HG03095 (cell line): ENCODE measurements around the gene TAF4.
"Not testable (repeated sequence)": the region's sequence is repeated elsewhere in the genome, so short reads cannot be mapped to it uniquely, and the experiment has no call there.

ENCODE experiments used
- ATAC-seq: cut with Tn5 transposase; IDR thresholded peaks from one replicate; pipeline ENCODE4 v1.9.1; 2021; ENCODE audit warnings: moderate library complexity; ENCODE audit not compliant: unreplicated experiment

The TAF4 gene

GRCh38 chr20:62004614-62005013 lies 61.1 kb downstream of the TAF4 start:
- no peak for ATAC-seq

GRCh38 chr20:62003567-62004405 lies 61.9 kb downstream of the TAF4 start:
- no peak for ATAC-seq

- no peak for ATAC-seq
Measured at GRCh38 chr20:62002882-62003480, 62.7 kb downstream of the TAF4 start.

- ATAC-seq = no peak
Measured at GRCh38 chr20:62001178-62001715, 64.4 kb downstream of the TAF4 start.

GRCh38 chr20:61998343-61999121 lies 67.1 kb downstream of the TAF4 start:
- no peak for ATAC-seq

- no peak for ATAC-seq
Measured at GRCh38 chr20:61997891-61998290, 67.8 kb downstream of the TAF4 start.

GRCh38 chr20:61997372-61997771 lies 68.3 kb downstream of the TAF4 start:
- no peak for ATAC-seq

- no peak for ATAC-seq
Measured at GRCh38 chr20:61994546-61994945, 71.1 kb downstream of the TAF4 start.

- no peak for ATAC-seq
Measured at GRCh38 chr20:61993058-61993457, 72.6 kb downstream of the TAF4 start.

GRCh38 chr20:61991476-61991875 lies 74.2 kb downstream of the TAF4 start:
- no peak for ATAC-seq

GRCh38 chr20:61990484-61990883 lies 75.2 kb downstream of the TAF4 start:
- no peak for ATAC-seq

GRCh38 chr20:61989741-61990140 lies 75.9 kb downstream of the TAF4 start:
- ATAC-seq = no peak

- no peak for ATAC-seq
Measured at GRCh38 chr20:61988665-61989064, 77.0 kb downstream of the TAF4 start.

- ATAC-seq = no peak
Measured at GRCh38 chr20:61986762-61987321, 78.8 kb downstream of the TAF4 start.

- ATAC-seq = no peak
Measured at GRCh38 chr20:61985096-61985495, 80.6 kb downstream of the TAF4 start.

- ATAC-seq = not testable (repeated sequence)
Measured at GRCh38 chr20:61984431-61984830, 81.2 kb downstream of the TAF4 start.

- ATAC-seq = no peak
Measured at GRCh38 chr20:61983965-61984364, 81.7 kb downstream of the TAF4 start.

- no peak for ATAC-seq
Measured at GRCh38 chr20:61982951-61983315, 82.7 kb downstream of the TAF4 start.

- ATAC-seq = no peak
Measured at GRCh38 chr20:61982191-61982950, 83.3 kb downstream of the TAF4 start.

- ATAC-seq = not testable (repeated sequence)
Measured at GRCh38 chr20:61981691-61982090, 84.0 kb downstream of the TAF4 start.
